ENCODE measurements around the gene STEAP1B. TPM values are rescaled to one million over a fixed set of nuclear protein-coding genes. Genes with fewer than 3 reads are reported as not detected.

Gene STEAP1B
- total and polyA plus RNA-seq, 2 experiments from 2014 or later: 27.7 to 31.6 TPM

- Histone ChIP-seq H3K9ac (no peak overlapping the region), H3K36me3 (ENCODE audit: low read depth) (no peaks in the 10 kb centered on the region), H3K9me3 (ENCODE audit: low read depth) (no peaks in the 10 kb centered on the region), H3K4me2 (ENCODE audit: unreplicated experiment) (no peak overlapping the region), H3K9me2 (ENCODE audit: insufficient read depth) (no peaks in the 10 kb centered on the region), H3K4me3 (no peak overlapping the region), H3F3A (ENCODE audit: insufficient read depth) (peaks cover 11% of the 10 kb centered on the region; the same call in 1 of the 2 replicates), H4K20me1 (ENCODE audit: insufficient read depth) (no peaks in the 10 kb centered on the region), H3K79me2 (ENCODE audit: insufficient read depth) (no peaks in the 10 kb centered on the region), H3K4me1 (ENCODE audit: insufficient read depth) (peaks cover 12% of the 10 kb centered on the region), H3K27ac (no peak overlapping the region), H3K27me3 (replicated peaks; ENCODE audit: insufficient read depth) (no peaks in the 10 kb centered on the region), H2AFZ (no peak overlapping the region)
- WGBS, 2 experiments (ENCODE audit: low coverage in 1 of 2, low lambda C conversion rate in 2 of 2, missing lambda C conversion rate in 2 of 2): 69 to 70% methylated on average over 2 of the region's 2 CpGs
- no peak for DNase-seq
- TF ChIP-seq EZH2phosphoT487 (IDR thresholded peaks at IDR 0.05; ENCODE audit: insufficient read depth, low read depth) (no peak), EZH2 (IDR thresholded peaks at IDR 0.05; ENCODE audit: insufficient read depth, poor library complexity, severe bottlenecking) (no peak)
- in situ Hi-C loops (cut with MboI): no loop called here
Measured at GRCh38 chr7:22389892-22390291, 110.1 kb downstream of the STEAP1B start.

- 18 to 36% methylated on average over 4 of the region's 4 CpGs for WGBS, 2 experiments (ENCODE audit: low coverage in 1 of 2, low lambda C conversion rate in 2 of 2, missing lambda C conversion rate in 2 of 2)
- H2AFZ ChIP-seq: no peak overlapping the region; the same call in 1 of the 2 replicates
- no peaks in the 10 kb centered on the region for H3K36me3 ChIP-seq (ENCODE audit: low read depth)
- DNase-seq: peak; percentile 82
- H3F3A ChIP-seq (ENCODE audit: insufficient read depth): peaks cover 11% of the 10 kb centered on the region; the same call in 1 of the 2 replicates
- H3K79me2 ChIP-seq (ENCODE audit: insufficient read depth): no peaks in the 10 kb centered on the region
- no peaks in the 10 kb centered on the region for H3K9me3 ChIP-seq (ENCODE audit: low read depth)
- in situ Hi-C loops (cut with MboI): no loop called here
- no peaks in the 10 kb centered on the region for H4K20me1 ChIP-seq (ENCODE audit: insufficient read depth)
- no peak overlapping the region for H3K9ac ChIP-seq
- no peaks in the 10 kb centered on the region for H3K27me3 ChIP-seq (replicated peaks; ENCODE audit: insufficient read depth)
- no peak overlapping the region for H3K4me2 ChIP-seq (ENCODE audit: unreplicated experiment)
- TF ChIP-seq EZH2phosphoT487 (IDR thresholded peaks at IDR 0.05; ENCODE audit: insufficient read depth, low read depth) (no peak), EZH2 (IDR thresholded peaks at IDR 0.05; ENCODE audit: insufficient read depth, poor library complexity, severe bottlenecking) (no peak)
- peaks cover 5% of the 10 kb centered on the region for H3K4me1 ChIP-seq (ENCODE audit: insufficient read depth)
- H3K27ac ChIP-seq: peak overlapping the region; percentile 17; the same call in 1 of the 2 replicates
- H3K9me2 ChIP-seq (ENCODE audit: insufficient read depth): no peaks in the 10 kb centered on the region
- H3K4me3 ChIP-seq: no peak overlapping the region
Measured at GRCh38 chr7:22387583-22387982, 112.4 kb downstream of the STEAP1B start.

- Histone ChIP-seq H3K36me3 (ENCODE audit: low read depth) (no peaks in the 10 kb centered on the region), H4K20me1 (ENCODE audit: insufficient read depth) (no peaks in the 10 kb centered on the region), H3K4me3 (no peak overlapping the region), H3K4me1 (ENCODE audit: insufficient read depth) (peaks cover 5% of the 10 kb centered on the region), H3K27ac (no peak overlapping the region), H3K9ac (no peak overlapping the region), H2AFZ (no peak overlapping the region), H3F3A (ENCODE audit: insufficient read depth) (peaks cover 11% of the 10 kb centered on the region; the same call in 1 of the 2 replicates), H3K27me3 (replicated peaks; ENCODE audit: insufficient read depth) (no peaks in the 10 kb centered on the region), H3K79me2 (ENCODE audit: insufficient read depth) (no peaks in the 10 kb centered on the region), H3K9me3 (ENCODE audit: low read depth) (no peaks in the 10 kb centered on the region), H3K9me2 (ENCODE audit: insufficient read depth) (no peaks in the 10 kb centered on the region), H3K4me2 (ENCODE audit: unreplicated experiment) (no peak overlapping the region)
- in situ Hi-C loops (cut with MboI): no loop called here
- 30 to 33% methylated on average over 1 of the region's 1 CpG for WGBS, 2 experiments (ENCODE audit: low coverage in 1 of 2, low lambda C conversion rate in 2 of 2, missing lambda C conversion rate in 2 of 2)
- TF ChIP-seq EZH2 (IDR thresholded peaks at IDR 0.05; ENCODE audit: insufficient read depth, poor library complexity, severe bottlenecking) (no peak), EZH2phosphoT487 (IDR thresholded peaks at IDR 0.05; ENCODE audit: insufficient read depth, low read depth) (no peak)
- no peak for DNase-seq
Measured at GRCh38 chr7:22386865-22387264, 113.1 kb downstream of the STEAP1B start.

- in situ Hi-C loops (cut with MboI): no loop called here
- H3K27ac ChIP-seq: no peak overlapping the region
- no peaks in the 10 kb centered on the region for H3K36me3 ChIP-seq (ENCODE audit: low read depth)
Measured at GRCh38 chr7:22386206-22386858, 113.7 kb downstream of the STEAP1B start.

More at GRCh38 chr7:22386206-22386858, 113.7 kb downstream of the STEAP1B start:
- H3K79me2 ChIP-seq (ENCODE audit: insufficient read depth): no peaks in the 10 kb centered on the region
- no peaks in the 10 kb centered on the region for H3K27me3 ChIP-seq (replicated peaks; ENCODE audit: insufficient read depth)
- no peaks in the 10 kb centered on the region for H3K9me2 ChIP-seq (ENCODE audit: insufficient read depth)
- H3K9ac ChIP-seq: no peak overlapping the region
- DNase-seq: no peak
- no peak overlapping the region for H2AFZ ChIP-seq
- peaks cover 5% of the 10 kb centered on the region for H3K4me1 ChIP-seq (ENCODE audit: insufficient read depth)
- peaks cover 11% of the 10 kb centered on the region; the same call in 1 of the 2 replicates for H3F3A ChIP-seq (ENCODE audit: insufficient read depth)
- no peak overlapping the region for H3K4me2 ChIP-seq (ENCODE audit: unreplicated experiment)
- no peaks in the 10 kb centered on the region for H4K20me1 ChIP-seq (ENCODE audit: insufficient read depth)
- no peak overlapping the region for H3K4me3 ChIP-seq
- WGBS, 2 experiments (ENCODE audit: low coverage in 1 of 2, low lambda C conversion rate in 2 of 2, missing lambda C conversion rate in 2 of 2): 87 to 92% methylated on average over 2 of the region's 2 CpGs
- no peak for TF ChIP-seq EZH2phosphoT487 (IDR thresholded peaks at IDR 0.05; ENCODE audit: insufficient read depth, low read depth)
- TF ChIP-seq EZH2 (IDR thresholded peaks at IDR 0.05; ENCODE audit: insufficient read depth, poor library complexity, severe bottlenecking): no peak
- no peaks in the 10 kb centered on the region for H3K9me3 ChIP-seq (ENCODE audit: low read depth)

Data from GM23248 (cell line).